ENCODE data around the gene MLPH.

The MLPH gene

DNA sequence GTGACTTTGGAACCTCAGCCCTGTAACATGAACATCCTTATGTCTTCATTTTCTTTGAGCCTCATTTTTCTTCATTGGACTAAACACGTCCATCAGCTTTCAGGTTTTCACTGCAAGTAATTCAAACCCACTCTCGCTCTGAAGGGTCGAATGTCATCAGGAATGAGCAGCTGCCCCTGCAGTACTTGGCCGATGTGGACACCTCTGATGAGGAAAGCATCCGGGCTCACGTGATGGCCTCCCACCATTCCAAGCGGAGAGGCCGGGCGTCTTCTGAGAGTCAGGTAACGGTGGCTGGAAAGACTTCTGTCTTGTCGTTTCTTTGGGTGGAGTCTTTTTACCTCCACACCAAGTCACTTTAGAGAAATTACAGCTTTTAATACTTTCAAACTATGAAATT, 40.2 kb downstream of the MLPH start:
- DNase-seq, result no peak

DNA sequence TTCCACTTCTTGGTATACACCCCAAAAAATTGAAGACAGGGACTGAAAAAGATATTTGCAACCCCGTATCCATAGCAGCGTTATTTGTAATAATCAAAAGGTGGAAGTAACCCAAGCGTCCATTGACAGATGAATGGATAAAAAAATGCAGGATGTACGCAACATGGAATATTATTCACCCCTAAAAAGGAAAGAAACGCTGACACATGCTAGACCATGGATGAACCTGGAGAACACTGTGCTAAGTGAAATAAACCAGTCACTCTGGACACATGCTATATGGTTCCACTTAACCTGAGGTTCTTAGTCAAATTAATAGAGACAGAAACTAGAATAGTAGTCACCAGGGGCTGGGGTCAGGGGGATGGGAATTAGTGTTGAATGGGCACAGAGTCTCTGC, 40.7 kb downstream of the MLPH start:
- no peak for DNase-seq

DNA sequence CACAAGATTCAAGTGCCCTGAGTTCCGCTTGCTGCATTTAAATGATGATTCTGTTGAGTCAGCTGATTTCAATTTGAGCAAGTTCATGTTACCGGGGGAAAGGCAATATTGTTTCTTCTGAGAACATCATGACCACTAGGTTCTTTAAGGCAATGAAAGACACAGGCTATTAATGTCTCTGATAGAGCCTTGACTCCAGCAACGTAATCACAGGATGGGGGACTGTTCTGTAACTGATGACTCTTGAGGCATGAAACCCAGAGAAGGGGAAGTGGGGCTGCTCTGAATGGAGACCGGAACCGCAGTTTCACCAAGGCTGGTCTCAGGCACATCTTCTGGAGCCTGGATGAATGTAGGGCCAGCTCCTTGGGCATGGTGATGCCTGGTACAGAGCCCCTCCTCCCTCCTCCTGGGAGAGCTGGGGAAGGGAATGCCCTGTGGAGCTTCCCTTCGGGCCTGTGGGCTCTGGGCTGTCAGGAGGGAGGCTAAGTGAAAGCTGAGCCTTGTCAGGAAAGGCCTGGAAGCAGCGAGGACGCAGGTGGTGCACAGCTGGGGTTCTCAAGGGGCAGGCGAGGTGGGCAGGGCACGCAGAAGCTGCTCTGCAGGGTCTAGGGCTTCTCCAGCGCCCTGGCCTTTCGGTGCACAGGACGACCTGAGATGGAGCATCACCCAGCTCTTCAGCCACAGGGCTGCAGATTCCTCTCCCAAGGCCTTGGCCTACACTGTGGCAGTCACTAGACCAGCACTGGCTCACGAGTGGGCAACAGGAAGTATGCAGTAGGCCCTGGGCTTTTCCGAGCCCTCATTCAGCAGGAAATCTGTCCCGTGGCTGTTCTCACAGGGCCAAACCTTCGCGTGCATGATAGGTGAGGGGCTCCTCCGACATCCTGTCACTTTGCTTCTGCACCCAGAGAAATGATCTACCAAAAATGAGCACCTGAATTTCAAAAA, 42.7 kb downstream of the MLPH start:
- no peak for DNase-seq

DNA sequence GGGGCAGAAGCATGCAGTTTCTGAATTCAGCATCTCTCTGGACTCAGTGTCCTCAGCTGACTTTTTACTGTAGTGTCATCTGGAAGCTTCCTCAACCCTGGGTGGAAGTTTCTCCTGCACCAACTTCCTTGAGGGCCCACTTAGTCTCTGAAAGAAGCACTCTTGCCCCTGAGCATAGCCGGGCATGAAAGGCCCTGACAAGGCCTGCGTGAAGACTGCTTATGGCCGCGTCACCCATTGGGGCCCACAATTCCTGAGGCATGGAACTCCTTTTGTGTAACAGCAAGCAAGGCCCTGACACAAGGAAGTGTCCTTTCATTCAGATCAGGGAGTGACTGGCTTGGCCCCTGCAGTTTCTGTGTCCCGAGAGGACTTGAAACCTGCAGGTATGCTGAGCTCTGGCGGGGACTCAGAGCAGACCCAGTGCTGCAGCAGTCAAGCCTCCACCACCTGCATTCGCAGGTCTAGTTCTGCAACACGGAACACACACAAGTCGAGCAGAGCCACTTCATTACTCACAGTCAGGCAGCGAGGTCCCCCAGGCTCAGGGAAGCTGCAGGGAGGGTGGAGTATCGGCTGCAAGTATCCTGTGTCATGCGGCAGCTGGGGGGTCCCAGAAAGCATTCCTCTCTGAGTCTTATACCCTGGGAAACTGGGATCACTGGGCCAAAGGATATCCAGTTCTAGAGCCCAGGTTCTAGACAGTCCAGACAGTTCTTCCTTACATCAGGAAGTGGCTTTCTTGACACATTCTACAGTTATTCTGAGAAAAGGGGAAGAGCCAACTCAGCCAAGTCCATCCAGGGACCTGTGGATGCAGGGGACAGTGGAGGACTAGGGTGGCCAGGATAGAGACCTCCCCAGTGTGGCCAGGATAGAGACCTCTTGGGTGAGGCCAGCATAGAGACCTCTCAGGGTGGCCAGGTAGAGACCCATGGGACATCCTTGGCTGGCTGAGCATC, 43.7 kb downstream of the MLPH start:
- DNase-seq, result no peak

DNA sequence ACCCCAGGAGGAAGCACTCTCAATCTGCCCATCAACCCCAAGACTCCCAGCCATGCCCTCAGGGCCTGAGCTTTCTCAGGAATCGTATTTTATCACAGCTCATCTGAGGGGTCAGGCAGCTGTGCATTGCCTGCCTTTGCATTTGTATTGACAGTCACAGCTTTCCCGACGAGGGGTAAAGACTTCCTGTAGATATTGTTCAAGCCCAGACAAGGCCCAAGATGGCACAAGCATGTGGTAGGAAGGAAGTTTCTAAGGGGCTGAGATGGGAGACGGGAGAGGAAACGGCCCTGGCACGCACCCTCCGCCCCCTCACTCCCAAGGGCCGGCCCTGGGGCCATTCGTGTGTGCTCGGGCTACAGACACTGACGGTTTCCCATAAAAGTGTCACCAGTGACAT, 45.1 kb downstream of the MLPH start:
- DNase-seq, result no peak

DNA sequence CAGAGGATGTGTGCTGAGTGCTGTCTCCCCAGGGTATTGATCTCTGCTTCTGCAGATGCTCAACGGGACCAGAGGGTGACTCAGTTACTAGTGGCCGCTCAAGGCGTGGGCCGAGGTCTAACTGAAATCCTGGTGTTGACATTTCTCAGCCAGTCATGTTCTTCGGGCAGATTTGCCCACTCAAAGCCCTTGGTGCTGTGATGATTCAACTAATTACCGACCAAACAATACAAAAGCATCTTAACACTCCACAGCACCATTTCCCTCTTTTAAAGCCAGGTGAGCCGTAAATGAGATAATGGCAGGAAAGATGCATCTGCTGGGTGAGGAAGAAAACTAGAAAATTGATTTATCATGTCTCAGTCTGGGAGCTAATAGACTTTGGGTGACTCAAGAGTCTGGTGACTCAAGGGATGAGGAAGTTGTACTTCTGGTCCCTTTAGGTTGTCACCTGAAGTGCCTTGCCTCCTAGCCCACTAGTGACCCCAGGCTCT, 46.7 kb downstream of the MLPH start:
- no peak for DNase-seq

DNA sequence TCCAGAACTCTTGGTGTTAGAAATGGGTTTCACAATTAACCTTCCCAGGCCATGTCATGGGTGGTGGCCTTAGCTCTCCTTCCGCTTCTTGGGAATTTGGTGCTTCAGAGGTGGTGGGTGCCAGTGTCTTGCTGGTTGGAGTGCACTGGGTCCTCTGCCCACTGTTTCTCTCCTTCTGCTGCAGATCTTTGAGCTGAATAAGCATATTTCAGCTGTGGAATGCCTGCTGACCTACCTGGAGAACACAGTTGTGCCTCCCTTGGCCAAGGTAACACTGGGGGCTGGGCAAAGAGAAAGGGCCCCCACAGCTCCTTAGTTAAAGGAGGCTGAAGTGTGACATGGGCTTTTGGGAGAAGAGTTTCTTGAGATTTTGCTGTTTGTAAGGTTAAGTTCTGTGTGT, 47.3 kb downstream of the MLPH start:
- no peak for DNase-seq

DNA sequence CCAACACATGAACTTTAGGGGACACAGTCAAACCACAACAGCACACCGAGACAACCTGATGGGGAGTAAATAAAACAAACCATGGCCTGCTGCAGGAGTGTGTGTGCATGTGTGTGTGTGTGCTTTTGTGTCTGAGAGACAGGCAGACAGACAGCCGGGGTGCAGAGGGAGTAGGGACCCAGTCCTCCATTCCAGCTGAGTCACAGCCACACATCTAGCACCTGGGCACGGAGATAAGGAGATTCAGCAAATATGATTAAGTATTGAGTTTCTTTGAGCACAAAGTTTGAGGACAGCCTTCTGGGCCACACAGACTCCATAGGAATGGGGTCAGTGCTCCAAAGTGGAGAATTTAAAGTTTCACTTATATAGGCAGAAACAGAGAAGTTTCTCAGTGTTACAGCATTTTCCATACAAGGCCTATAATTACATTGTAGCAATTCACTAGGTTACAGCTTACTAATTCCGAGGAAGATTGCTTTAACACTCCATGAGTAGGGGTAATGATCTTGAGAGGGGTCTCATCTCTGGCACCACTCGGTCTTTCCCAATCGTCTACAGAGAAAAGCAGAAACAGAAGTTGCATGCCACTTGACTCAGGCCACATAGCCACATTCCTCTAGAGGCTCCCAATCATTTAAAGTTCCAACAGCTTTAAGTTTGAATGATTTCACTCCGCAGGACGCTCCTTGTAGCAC, 48.5 kb downstream of the MLPH start:
- DNase-seq, result no peak

DNA sequence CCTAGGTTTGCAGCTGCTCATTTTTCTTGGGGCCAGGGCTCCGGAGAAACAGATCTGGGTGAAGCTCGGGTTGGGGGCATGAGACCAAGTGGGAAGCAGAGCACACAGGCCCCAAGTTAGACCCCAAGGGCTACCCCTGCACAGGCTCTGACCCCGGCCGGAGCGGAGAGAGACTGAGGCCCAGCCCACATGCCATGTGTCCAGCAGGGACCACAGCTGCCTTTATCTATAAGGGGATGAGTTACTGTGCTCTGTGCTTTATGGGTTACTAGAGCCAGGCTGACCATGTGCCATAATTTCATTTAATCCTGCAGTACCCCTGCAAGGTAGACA, 49.0 kb downstream of the MLPH start:
- DNase-seq, result no peak

DNA sequence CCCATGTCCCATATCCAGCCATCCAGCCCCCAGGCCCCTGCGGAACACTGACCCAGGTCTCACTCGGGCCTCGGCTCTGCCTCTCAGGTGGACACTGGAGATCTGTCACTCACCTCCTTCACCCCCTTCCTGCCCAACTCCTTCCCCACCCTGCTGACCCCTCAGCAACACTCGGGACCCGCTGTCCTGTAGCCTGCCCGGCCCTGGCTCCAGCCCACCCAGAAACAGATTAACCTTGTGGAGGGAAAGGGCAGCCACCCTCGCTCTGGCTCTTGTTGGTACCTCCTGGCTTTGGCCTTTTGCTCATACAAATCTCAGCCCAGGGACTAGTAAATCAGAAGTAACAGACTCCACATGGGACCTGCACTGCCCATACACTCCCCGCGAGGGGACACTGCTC, 49.6 kb downstream of the MLPH start:
- no peak for DNase-seq

DNA sequence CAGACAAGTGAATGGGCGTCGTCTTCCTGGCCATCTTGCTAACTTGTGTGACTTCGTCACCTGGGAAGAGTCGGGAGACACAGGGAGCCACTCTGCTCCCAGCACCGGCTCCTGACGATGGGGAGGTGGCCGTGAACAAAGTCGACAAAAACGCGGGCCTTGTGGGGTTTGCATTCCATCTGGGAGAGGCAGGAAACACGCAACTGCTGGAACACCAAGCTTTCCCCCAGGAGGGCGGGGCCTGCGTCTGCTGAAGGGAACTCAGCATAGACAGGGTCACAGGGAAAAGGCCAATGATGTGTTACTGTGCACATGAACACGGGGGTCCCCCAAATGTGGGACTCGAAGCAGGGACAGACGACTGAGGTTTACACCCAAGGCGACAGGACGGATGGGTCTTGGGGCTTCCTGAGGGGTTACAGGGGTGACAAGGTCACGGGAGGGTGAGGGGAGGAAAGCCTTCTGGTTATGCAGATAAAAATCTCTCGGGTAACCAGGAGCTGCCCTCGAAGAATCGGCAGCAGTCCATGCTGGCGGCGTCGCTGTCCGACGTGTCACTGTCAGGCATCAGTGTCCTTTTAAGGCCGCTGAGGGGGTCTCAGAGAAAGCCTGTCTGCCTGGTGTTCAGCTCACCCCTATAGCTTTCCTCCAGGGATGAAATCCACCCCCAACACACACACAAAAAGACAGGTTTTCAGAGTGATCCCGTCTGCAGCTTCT, 51.1 kb downstream of the MLPH start:
- DNase-seq, result no peak

DNA sequence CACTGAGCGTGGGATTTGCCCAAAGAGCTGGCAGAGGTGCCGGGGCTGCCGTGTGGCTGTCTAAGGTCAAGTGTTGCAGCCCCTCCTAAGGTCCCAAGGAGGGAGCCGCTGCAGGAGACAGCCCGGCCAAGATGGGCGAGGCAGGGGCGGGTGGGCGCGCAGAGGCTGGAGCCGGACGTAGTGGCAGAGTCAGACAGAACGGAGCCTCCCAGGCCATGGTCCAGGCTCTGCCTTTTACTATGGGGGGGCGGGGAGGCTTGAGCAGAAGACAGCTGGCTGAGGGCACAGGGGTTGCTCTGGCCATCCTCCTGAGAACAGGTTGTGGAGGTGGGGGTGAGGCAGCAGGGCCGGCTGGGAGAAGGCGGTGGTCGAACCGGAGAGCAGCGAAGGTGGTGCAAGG, 51.9 kb downstream of the MLPH start:
- DNase-seq, result no peak

DNA sequence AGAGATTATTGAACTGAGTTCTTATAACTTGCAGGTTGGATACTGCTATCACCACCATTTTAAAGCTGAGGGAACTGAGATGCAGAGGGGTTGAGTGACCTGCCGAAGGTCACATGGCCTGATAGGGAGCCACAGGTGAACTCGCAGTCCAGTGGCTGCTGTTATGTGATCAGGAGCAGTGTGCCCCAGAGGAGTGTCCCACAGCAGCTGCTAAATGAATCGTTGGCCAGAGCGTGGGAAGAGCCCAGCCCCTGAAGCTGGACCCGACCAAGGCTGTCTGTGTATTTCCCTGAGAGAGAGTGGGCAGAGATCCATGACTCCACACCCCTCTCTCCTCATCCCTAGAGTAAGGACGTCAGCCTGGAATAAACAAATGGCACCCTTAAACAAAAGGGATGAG, 52.6 kb downstream of the MLPH start:
- DNase-seq, result no peak

DNA sequence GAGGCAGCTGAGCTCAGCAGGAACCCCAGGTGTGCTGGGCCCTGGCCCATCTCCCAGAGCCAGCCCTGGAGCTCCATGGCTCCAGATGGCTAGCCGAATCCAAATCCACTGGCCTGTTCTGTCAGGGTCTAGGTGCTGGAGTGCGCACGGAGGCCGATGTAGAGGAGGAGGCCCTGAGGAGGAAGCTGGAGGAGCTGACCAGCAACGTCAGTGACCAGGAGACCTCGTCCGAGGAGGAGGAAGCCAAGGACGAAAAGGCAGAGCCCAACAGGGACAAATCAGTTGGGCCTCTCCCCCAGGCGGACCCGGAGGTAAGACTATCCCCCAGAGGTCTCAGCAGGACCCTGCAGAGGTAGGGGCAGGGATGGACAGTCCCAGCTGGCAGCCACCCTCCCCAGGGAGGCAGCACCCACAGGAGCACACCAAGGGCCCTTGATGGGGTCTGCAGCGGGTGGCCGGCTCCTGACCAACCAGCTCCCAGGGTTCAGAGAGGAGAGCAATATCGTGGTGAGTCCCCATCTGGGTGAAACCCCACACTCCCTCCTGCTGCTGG, 53.2 kb downstream of the MLPH start:
- DNase-seq, result no peak

DNA sequence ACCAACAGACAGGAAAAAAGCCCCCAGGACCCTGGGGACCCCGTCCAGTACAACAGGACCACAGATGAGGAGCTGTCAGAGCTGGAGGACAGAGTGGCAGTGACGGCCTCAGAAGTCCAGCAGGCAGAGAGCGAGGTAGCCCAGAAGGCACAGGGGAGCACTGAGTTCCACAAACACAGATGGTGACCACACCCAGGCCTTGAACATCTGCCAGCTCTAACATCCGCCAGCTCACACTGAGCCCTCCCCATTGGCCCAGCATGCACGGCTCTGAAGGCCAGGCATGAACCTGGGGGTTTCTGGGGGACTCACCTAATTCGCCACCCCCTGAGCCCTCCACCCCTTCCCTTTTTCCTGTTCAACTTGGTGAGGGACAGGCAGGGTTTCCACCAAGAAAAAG, 53.8 kb downstream of the MLPH start:
- DNase-seq, result no peak

DNA sequence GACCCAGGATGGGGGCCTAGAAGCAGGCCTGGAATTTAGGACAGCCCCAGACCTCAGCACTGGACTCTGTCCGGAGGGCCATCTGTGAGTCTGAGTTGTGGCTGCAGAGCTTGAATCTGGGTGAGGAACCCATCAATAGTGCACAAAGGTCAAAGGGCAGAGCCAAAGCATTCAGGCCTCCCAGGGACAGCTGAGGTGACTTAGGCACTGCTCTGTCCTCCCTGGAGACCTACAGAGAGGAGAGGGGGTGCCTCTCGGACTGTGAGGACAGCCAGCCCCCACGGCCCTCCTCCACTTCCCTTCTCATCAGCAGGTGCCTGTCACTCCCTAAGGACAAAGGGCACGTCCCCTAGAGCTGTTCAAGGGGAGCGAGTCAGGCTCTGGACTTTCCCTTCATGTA, 54.2 kb downstream of the MLPH start:
- no peak for DNase-seq

DNA sequence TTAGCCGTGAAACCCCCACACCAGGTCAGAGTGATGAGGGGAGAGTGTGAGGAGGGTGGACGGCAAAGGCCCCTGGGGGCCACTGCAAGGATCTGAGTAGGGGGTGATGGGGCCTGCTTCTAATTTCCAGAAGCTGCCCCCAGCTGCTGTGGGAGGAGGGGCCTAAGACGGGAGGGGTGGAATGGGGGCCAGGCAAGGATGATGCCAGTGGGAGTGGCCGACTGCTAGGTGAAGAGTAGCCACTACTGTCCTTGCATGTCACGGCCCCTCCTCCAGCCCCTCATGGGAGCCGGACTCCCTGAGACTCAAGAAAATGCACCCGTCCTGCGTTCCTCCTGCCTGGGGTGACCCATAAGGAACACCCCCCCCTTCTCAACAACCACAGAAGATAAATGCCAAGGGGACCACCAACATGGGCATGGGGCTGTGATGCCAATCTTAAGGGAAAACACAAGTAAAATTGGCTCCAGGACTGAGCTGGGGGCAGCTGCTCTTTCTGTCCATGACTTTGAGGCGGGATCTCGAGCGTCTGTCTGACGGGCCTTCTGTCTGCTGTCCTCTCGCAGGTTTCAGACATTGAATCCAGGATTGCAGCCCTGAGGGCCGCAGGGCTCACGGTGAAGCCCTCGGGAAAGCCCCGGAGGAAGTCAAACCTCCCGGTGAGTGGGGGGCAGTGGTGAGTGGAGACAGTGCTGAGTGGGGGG, 55.1 kb downstream of the MLPH start:
- DNase-seq, result no peak

DNA sequence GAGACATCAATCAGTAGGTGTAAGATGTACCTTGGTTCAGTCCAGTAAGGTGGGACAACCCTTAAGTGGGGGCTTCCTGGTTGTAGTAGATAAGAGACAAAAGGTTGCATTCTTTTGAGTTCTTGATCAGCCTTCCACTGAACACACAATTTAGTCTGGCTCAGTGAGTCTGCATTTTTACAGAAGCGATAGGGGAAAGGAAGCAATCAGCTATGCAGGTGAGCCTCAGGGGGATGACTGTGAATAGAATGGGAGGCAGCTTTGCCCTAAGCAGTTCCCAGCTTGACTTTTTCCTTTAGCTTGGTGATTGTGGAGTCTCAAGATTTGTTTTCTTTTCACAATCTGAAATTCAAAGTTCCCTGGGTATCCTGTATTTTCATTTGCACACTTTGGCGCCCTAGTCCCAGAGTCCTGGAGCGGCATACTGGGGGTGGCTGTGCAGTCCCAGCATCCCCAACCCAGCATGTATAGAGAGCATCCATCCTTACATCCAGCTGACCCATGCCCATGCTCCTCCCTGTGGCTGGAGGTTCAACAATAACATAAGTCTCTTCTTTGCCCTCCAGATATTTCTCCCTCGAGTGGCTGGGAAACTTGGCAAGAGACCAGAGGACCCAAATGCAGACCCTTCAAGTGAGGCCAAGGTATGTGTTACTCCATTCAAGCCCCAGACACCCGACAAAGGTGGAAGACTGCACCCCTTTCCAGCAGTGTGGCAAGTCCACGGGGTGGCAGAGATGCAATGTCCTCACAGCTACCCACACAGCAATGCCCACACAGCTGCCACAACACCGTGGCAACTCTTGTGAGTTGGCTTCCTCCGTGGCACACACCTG, 59.2 kb downstream of the MLPH start:
- no peak for DNase-seq

DNA sequence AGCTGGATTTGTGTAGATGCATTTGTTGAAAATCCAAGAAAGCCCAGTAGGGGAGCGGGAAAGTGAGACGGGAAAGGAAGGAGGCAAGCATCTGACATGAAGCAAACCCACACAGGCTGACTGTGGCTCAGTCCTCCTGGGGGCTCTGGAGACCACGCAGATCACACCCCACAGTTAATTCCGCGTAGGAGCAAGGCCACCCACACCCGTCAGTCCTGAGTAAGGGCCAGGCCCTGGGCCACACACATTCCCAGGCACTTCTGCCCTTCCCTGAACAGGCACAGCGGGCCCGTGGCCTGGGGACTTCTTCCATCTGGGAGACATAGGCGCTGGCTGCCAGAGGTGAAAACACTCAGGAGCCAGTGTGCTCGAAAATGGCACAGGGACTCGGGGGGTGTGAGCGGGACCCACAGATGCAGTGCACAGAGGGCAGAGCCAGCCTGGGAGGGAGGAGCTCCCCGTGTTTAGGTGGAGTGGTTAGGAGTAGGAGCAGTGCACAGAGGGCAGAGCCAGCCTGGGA, 59.9 kb downstream of the MLPH start:
- DNase-seq, result no peak

DNA sequence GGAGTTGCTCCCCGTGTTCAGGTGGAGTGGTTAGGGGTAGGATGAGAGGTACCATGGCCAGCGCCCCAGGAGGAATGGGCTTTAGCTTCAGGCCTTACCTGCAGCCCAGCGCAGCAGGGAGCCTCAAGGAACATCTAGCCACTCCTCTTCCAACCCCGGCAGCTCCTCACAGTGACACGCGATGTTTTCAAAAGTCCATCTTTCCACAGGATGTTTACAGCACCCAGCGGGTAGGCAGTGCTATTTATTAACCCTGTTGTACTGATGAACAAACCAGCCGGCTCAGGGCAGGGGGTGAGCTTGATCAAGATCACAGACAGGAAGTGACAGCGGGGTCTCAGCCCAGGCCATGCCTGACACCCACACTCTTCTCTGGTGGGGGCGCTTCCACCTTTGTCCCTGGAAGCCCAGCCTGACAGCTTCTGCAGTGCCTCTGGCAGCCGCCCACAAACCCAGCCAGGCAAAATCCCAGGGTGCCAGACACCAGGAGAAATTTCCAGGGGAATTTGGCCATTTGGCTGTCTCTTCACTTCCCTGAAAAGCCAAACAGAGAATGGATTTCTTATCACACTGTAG, 60.9 kb downstream of the MLPH start:
- no peak for DNase-seq

Data from AML-193 (cell line).